Stimulated activated naive B cell treated with anti-CD40 and anti-IgM and Interleukin-4, amounts not matched to agents 10 μg/mL and 1 μg/mL and 100 μg/mL, for 72 hours (primary cell): ENCODE results near the gene ENOX1.
A peak's percentile ranks its signal among the peaks of the same experiment; 100 is the strongest.

Experiments
- ATAC-seq, 2 donors: fragments of 150-1000 bp; cut with Tn5 transposase; replicated peaks; 2 replicates each; pipeline ENCODE4 v1.10.0; 2021; ENCODE audit warnings: moderate library complexity in 1 of 2
- DNase-seq: peaks from one replicate; pipeline ENCODE4 v3.0.0; 2021
- H3K27ac Mint-ChIP-seq: one replicate; pipeline ENCODE4 v1.8.0; 2022; ENCODE audit warnings: mild to moderate bottlenecking, mixed read lengths
- H3K27me3 Mint-ChIP-seq, 2 donors: one replicate each; pipeline ENCODE4 v1.8.0; 2022; ENCODE audit warnings: mixed read lengths in 2 of 2
- H3K36me3 Mint-ChIP-seq, 2 donors: one replicate each; pipeline ENCODE4 v1.8.0; 2022; ENCODE audit warnings: mixed read lengths in 2 of 2, mild to moderate bottlenecking in 1 of 2
- H3K4me1 Mint-ChIP-seq, 2 donors: one replicate each; pipeline ENCODE4 v1.8.0; 2022; ENCODE audit warnings: mixed read lengths in 2 of 2, mild to moderate bottlenecking in 1 of 2
- H3K4me3 Mint-ChIP-seq, 2 donors: one replicate each; pipeline ENCODE4 v1.8.0; 2022; ENCODE audit warnings: mild to moderate bottlenecking in 2 of 2, mixed read lengths in 2 of 2, moderate library complexity in 1 of 2
- H3K9me3 Mint-ChIP-seq, 2 donors: one replicate each; pipeline ENCODE4 v1.8.0; 2022; ENCODE audit warnings: mixed read lengths in 2 of 2, mild to moderate bottlenecking in 1 of 2

The ENOX1 gene

GRCh38 chr13:43528992-43529391 lies 257.8 kb downstream of the ENOX1 start:
- Mint-ChIP-seq H3K4me3 (no peak overlapping the region), H3K27ac (no peak overlapping the region), H3K4me1 (no peaks in the 10 kb centered on the region), H3K36me3 (no peaks in the 10 kb centered on the region), H3K27me3 (no peaks in the 10 kb centered on the region), H3K9me3 (no peaks in the 10 kb centered on the region)
- no peak for ATAC-seq
- no peak for DNase-seq

GRCh38 chr13:43522788-43523187 lies 264.0 kb downstream of the ENOX1 start:
- no peaks in the 10 kb centered on the region for H3K36me3 Mint-ChIP-seq
- ATAC-seq (no peak), DNase-seq (no peak)
- H3K4me3 Mint-ChIP-seq = no peak overlapping the region
- no peak overlapping the region for H3K27ac Mint-ChIP-seq
- no peaks in the 10 kb centered on the region for H3K4me1 Mint-ChIP-seq
- H3K27me3 Mint-ChIP-seq = no peaks in the 10 kb centered on the region
- no peaks in the 10 kb centered on the region for H3K9me3 Mint-ChIP-seq

DNA sequence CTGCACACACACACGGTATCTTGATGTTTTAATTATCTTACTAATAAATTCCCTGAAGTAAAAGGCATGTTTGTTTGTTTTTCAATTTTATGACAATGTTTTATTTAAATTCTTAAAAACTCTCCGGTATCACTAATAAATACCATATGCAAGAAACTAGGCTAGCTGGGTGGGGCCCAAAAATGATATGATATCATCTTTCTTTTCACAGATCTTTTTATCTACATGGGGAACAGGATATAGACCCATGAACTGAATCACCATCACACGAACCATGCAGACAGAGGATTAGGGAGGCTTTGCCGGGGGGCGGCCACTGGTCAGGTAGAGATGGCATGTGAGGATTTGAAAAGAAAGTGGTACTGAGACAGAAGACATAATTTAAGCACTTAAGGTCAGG lies 266.4 kb downstream of the ENOX1 start:
- H3K4me3 Mint-ChIP-seq = no peak overlapping the region
- no peaks in the 10 kb centered on the region for H3K27me3 Mint-ChIP-seq
- no peak overlapping the region for H3K27ac Mint-ChIP-seq
- DNase-seq (no peak), ATAC-seq (no peak)
- no peaks in the 10 kb centered on the region for H3K36me3 Mint-ChIP-seq
- no peaks in the 10 kb centered on the region for H3K4me1 Mint-ChIP-seq
- no peaks in the 10 kb centered on the region for H3K9me3 Mint-ChIP-seq

GRCh38 chr13:43518833-43519232 lies 267.9 kb downstream of the ENOX1 start:
- H3K4me3 Mint-ChIP-seq = no peak overlapping the region
- no peaks in the 10 kb centered on the region for H3K27me3 Mint-ChIP-seq
- H3K27ac Mint-ChIP-seq = no peak overlapping the region
- ATAC-seq (no peak), DNase-seq (no peak)
- no peaks in the 10 kb centered on the region for H3K4me1 Mint-ChIP-seq
- no peaks in the 10 kb centered on the region for H3K9me3 Mint-ChIP-seq
- H3K36me3 Mint-ChIP-seq = no peaks in the 10 kb centered on the region

DNA sequence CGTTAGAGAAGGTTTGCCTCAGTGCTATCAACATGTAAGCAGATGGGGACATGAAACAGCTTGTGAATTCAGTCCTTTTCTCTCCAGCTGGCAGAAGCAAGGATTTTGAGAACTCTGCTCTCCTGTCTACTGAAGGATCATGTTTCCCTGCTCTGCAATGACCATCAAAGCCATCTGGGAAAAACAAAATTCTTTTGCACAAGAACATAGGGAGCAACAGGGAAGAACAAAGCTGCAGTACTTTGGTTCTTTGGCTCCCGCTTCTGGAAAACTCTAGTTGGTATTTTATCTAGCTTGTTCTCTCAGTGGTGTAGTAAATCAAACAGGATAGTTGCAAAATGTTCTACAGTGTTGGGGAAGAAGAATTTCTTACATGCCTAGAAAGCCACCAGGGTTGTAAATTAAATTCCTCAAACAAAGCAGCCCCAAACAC lies 270.4 kb downstream of the ENOX1 start:
- H3K27me3 Mint-ChIP-seq = no peaks in the 10 kb centered on the region
- H3K4me1 Mint-ChIP-seq = no peaks in the 10 kb centered on the region
- no peaks in the 10 kb centered on the region for H3K9me3 Mint-ChIP-seq
- no peak overlapping the region for H3K4me3 Mint-ChIP-seq
- H3K27ac Mint-ChIP-seq = no peak overlapping the region
- DNase-seq = no peak
- ATAC-seq = no peak
- no peaks in the 10 kb centered on the region for H3K36me3 Mint-ChIP-seq

- no peak overlapping the region for H3K27ac Mint-ChIP-seq
- H3K36me3 Mint-ChIP-seq = no peaks in the 10 kb centered on the region
- no peak overlapping the region for H3K4me3 Mint-ChIP-seq
- H3K27me3 Mint-ChIP-seq = no peaks in the 10 kb centered on the region
- no peaks in the 10 kb centered on the region for H3K4me1 Mint-ChIP-seq
- no peaks in the 10 kb centered on the region for H3K9me3 Mint-ChIP-seq
- DNase-seq (no peak), ATAC-seq (no peak)
Observed at GRCh38 chr13:43515531-43515930, 271.2 kb downstream of the ENOX1 start.

- ATAC-seq = no peak
- no peaks in the 10 kb centered on the region for H3K9me3 Mint-ChIP-seq
Observed at GRCh38 chr13:43514311-43514710, 272.5 kb downstream of the ENOX1 start.

DNA sequence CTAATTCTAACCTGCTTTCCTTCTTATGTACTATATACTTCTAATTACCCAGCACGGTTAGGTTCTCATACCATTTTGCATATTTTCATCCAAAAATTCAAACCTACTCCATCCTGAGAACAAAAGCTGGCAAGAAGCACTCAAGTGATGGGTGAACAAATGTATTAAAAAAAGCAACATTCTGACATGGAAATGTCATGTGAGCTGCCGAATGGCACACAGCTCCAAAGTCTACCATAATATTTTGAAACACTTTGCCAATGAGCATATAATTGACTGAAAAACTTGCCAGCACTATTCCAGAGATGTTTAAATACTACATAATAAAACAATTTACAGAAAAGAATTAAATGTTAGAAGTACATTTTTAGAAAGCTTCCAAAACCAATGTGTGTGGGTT lies 274.6 kb downstream of the ENOX1 start:
- no peak overlapping the region for H3K27ac Mint-ChIP-seq
- no peak overlapping the region for H3K4me3 Mint-ChIP-seq
- no peaks in the 10 kb centered on the region for H3K36me3 Mint-ChIP-seq
- no peak for DNase-seq
- no peaks in the 10 kb centered on the region for H3K9me3 Mint-ChIP-seq
- ATAC-seq = no peak
- H3K27me3 Mint-ChIP-seq = no peaks in the 10 kb centered on the region
- H3K4me1 Mint-ChIP-seq = no peaks in the 10 kb centered on the region

More at GRCh38 chr13:43514311-43514710, 272.5 kb downstream of the ENOX1 start:
- DNase-seq = no peak
- Mint-ChIP-seq H3K27me3 (no peaks in the 10 kb centered on the region), H3K27ac (no peak overlapping the region), H3K4me1 (no peaks in the 10 kb centered on the region), H3K36me3 (no peaks in the 10 kb centered on the region), H3K4me3 (no peak overlapping the region)

DNA sequence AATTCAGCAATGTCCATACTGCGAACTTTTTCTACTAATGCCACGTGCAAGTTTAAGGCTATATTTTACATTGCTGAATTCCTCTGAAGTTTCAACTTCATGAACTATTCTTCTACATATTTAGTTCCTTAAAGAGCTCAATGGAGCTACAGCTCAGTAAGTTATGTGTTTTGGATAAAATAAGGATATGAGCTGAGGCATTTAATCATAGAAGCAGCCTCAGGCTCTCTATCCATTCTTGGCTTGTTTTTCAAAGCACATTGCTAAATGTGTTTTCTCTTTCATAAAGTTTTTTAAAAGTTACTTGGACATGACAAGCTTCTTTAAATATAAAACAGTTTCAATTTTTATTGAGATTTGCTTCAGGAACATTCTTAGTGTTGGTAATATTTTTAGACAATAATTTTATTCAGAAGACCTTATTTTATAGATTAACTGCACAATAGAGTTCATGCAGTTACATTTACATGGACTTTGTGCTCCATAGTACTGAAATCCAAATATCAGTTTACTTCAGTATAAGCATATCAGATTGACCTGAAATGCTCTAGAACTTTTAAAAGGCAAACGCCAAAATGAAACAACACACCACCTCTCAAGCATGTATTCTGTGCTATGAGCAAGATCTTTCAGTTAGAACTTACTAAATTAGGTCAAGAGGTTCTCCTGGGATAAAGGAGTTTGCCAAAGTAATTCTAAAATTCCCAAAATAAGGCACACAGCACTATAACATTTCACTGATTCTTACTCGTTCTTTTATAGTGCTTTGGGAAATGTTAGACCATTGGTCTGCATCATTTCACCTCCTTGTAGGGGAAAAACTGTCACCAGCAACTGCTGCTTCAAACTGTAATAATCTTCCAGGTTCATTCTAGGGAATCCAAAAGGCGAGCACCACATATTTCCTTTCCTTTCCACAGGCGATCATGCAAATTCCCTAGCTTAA lies 275.5 kb downstream of the ENOX1 start:
- Mint-ChIP-seq H3K36me3 (no peaks in the 10 kb centered on the region), H3K27me3 (no peaks in the 10 kb centered on the region), H3K9me3 (no peaks in the 10 kb centered on the region), H3K4me3 (no peak overlapping the region), H3K27ac (no peak overlapping the region), H3K4me1 (no peaks in the 10 kb centered on the region)
- DNase-seq (no peak), ATAC-seq (no peak)

DNA sequence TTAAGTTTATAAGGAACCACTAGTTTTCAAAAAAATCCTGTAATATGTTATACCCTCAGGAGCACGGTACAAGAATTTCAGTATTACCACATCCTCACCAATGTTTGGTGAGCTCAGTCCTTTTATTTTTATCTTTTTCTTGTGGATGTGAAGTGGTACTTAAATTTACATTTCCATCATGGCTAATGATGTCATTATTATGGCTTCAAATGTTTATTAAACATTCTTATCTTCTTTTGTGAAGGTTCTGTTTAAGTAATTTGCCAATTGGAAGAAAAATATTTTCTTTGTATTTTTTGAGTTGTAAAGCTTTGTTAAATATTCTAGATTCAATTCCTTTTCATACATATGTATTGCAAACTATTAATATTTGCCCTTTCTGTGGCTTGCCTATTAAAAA lies 291.0 kb downstream of the ENOX1 start:
- H3K27ac Mint-ChIP-seq = no peak overlapping the region
- no peaks in the 10 kb centered on the region for H3K4me1 Mint-ChIP-seq
- H3K36me3 Mint-ChIP-seq = peaks cover 0 to 4% of the 10 kb centered on the region in 2 donors
- H3K27me3 Mint-ChIP-seq = peaks cover 3 to 14% of the 10 kb centered on the region in 2 donors
- no peak for ATAC-seq
- no peak for DNase-seq
- no peak overlapping the region for H3K4me3 Mint-ChIP-seq
- H3K9me3 Mint-ChIP-seq = peaks cover 7 to 9% of the 10 kb centered on the region in 2 donors

- Mint-ChIP-seq H3K27me3 (peaks cover 3 to 4% of the 10 kb centered on the region in 2 donors), H3K4me1 (no peaks in the 10 kb centered on the region)
Observed at GRCh38 chr13:43494206-43494605, 292.6 kb downstream of the ENOX1 start.

DNA sequence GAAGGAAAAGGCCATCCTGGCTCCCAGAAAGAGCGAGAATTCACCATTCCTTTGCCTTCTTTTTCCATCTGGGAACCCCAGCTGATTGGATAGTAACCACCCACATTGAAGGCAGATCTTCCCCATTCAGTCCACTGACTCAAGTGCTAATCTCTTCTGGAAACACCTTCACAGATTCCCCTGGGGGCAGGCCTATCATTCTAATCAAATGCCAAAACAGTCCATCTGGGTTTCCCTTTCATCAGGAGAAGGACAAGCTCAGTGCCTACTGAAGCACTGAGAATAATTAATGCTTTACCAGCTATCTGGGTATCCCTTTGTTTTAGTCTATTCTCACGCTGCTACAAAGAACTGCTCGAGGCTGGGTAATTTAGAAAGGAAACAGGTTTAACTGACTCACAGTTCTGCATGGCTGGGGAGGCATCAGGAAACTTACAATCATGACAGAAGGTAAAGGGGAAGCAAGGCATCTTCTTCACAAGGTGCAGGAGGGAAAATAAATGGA lies 293.2 kb downstream of the ENOX1 start:
- Mint-ChIP-seq H3K4me1 (no peaks in the 10 kb centered on the region), H3K9me3 (peaks cover 0 to 1% of the 10 kb centered on the region in 2 donors), H3K27ac (no peak overlapping the region), H3K4me3 (no peak overlapping the region), H3K36me3 (no peaks in the 10 kb centered on the region), H3K27me3 (peaks cover 3 to 4% of the 10 kb centered on the region in 2 donors)
- DNase-seq = no peak
- ATAC-seq = peak in 1 of 2 donors; percentile 20

More at GRCh38 chr13:43494206-43494605, 292.6 kb downstream of the ENOX1 start:
- Mint-ChIP-seq H3K9me3 (peaks cover 0 to 1% of the 10 kb centered on the region in 2 donors), H3K27ac (no peak overlapping the region), H3K36me3 (no peaks in the 10 kb centered on the region), H3K4me3 (no peak overlapping the region)
- DNase-seq (no peak), ATAC-seq (no peak)

- no peaks in the 10 kb centered on the region for H3K4me1 Mint-ChIP-seq
- H3K36me3 Mint-ChIP-seq = no peaks in the 10 kb centered on the region
- H3K27me3 Mint-ChIP-seq = peaks cover 0 to 4% of the 10 kb centered on the region in 2 donors
- no peak overlapping the region for H3K27ac Mint-ChIP-seq
- DNase-seq = no peak
- peaks cover 0 to 1% of the 10 kb centered on the region in 2 donors for H3K9me3 Mint-ChIP-seq
- ATAC-seq = no peak
- no peak overlapping the region for H3K4me3 Mint-ChIP-seq
Observed at GRCh38 chr13:43492745-43493144, 294.0 kb downstream of the ENOX1 start.

GRCh38 chr13:43492311-43492710 lies 294.5 kb downstream of the ENOX1 start:
- ATAC-seq (no peak), DNase-seq (no peak)
- no peak overlapping the region for H3K27ac Mint-ChIP-seq
- peaks cover 0 to 4% of the 10 kb centered on the region in 2 donors for H3K27me3 Mint-ChIP-seq
- H3K36me3 Mint-ChIP-seq = no peaks in the 10 kb centered on the region
- no peaks in the 10 kb centered on the region for H3K4me1 Mint-ChIP-seq
- no peak overlapping the region for H3K4me3 Mint-ChIP-seq
- H3K9me3 Mint-ChIP-seq = peaks cover 0 to 1% of the 10 kb centered on the region in 2 donors

DNA sequence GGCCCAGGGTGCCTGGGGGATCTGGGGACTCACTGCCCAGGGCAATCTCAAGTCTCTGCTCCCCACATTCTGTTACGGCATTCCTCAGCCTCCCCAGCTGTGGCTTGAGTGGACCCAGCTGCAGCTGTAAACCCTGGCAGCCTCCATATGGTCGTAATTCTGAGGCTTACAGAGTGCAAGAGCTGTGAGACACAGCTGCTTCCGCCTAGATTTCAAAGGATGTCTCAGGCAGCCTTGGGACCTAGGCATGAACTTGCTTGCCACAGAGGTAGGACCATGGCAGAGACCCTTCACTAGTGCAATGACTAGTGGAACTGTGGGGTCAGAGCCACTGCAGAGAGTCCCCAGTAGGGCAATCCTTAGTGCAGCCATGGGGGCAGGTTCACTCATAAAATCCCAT lies 297.5 kb downstream of the ENOX1 start:
- H3K4me3 Mint-ChIP-seq = no peak overlapping the region
- ATAC-seq (no peak), DNase-seq (no peak)
- no peaks in the 10 kb centered on the region for H3K4me1 Mint-ChIP-seq
- no peaks in the 10 kb centered on the region for H3K27me3 Mint-ChIP-seq
- H3K27ac Mint-ChIP-seq = no peak overlapping the region
- peaks cover 0 to 1% of the 10 kb centered on the region in 2 donors for H3K9me3 Mint-ChIP-seq
- H3K36me3 Mint-ChIP-seq = no peaks in the 10 kb centered on the region
